Measurements from ENCODE around the gene PLCG1. TPM values are rescaled to one million over a fixed set of nuclear protein-coding genes. Genes with fewer than 3 reads are reported as not detected.

The PLCG1 gene
- 100 to 1,000 TPM; 201 to 337 TPM for total RNA-seq

- Mint-ChIP-seq H3K4me1 (peaks cover 51% of the 10 kb centered on the region), H3K27ac (peak within 1 kb of the TSS; percentile 90), H3K9me3 (ENCODE audit: low read depth) (no peaks in the 10 kb centered on the region), H3K27me3 (no peaks in the 10 kb centered on the region), H3K36me3 (peaks cover 17% of the 10 kb centered on the region), H3K4me3 (peak within 1 kb of the TSS; percentile 91)
- ATAC-seq (peak; percentile 68), DNase-seq (peak; percentile 90)
- CTCF ChIA-PET: interaction anchor here (0.8 to 11.0 kb wide), 23 partner anchors 9 to 203 kb away, joined by 3 to 152 read pairs (median 10); partner anchors contain the start of gene LPIN3
These were observed at the start of gene PLCG1 for GRCh38 chr20:41136680-41137613. Gene PLCG1 (plus strand): TSS chr20:41137543. CDS start chr20:41137642, 99 bp downstream.

GRCh38 chr20:41087777-41088176, 49.6 kb upstream of the PLCG1 start:
- Mint-ChIP-seq H3K4me1 (peaks cover 15% of the 10 kb centered on the region), H3K27ac (no peak overlapping the region), H3K36me3 (peaks cover 52% of the 10 kb centered on the region), H3K4me3 (no peak overlapping the region), H3K27me3 (no peaks in the 10 kb centered on the region), H3K9me3 (ENCODE audit: low read depth) (no peaks in the 10 kb centered on the region)
- CTCF ChIA-PET: interaction anchor here (1.0 to 3.4 kb wide), 5 partner anchors 47 to 122 kb away, joined by 3 to 8 read pairs (median 4); no protein-coding TSS in a partner anchor
- ATAC-seq: no peak
- no peak for DNase-seq

GRCh38 chr20:41089555-41089954, 47.8 kb upstream of the PLCG1 start:
- peaks cover 15% of the 10 kb centered on the region for H3K4me1 Mint-ChIP-seq
- ATAC-seq (no peak), DNase-seq (no peak)
- H3K4me3 Mint-ChIP-seq: no peak overlapping the region
- peaks cover 46% of the 10 kb centered on the region for H3K36me3 Mint-ChIP-seq
- CTCF ChIA-PET: interaction anchor here (1.0 kb wide), 1 partner anchor 45 kb away, joined by 3 read pairs; no protein-coding TSS in a partner anchor
- no peaks in the 10 kb centered on the region for H3K9me3 Mint-ChIP-seq (ENCODE audit: low read depth)
- no peak overlapping the region for H3K27ac Mint-ChIP-seq
- no peaks in the 10 kb centered on the region for H3K27me3 Mint-ChIP-seq

GRCh38 chr20:41091927-41092326, 45.4 kb upstream of the PLCG1 start:
- peaks cover 9% of the 10 kb centered on the region for H3K4me1 Mint-ChIP-seq
- no peak overlapping the region for H3K4me3 Mint-ChIP-seq
- no peaks in the 10 kb centered on the region for H3K9me3 Mint-ChIP-seq (ENCODE audit: low read depth)
- H3K27me3 Mint-ChIP-seq: no peaks in the 10 kb centered on the region
- peaks cover 40% of the 10 kb centered on the region for H3K36me3 Mint-ChIP-seq
- CTCF ChIA-PET: interaction anchor here (0.9 to 9.9 kb wide), 5 partner anchors 46 to 123 kb away, joined by 3 to 195 read pairs (median 3); no protein-coding TSS in a partner anchor
- no peak overlapping the region for H3K27ac Mint-ChIP-seq
- no peak for DNase-seq
- no peak for ATAC-seq

GRCh38 chr20:41094353-41095055, 42.8 kb upstream of the PLCG1 start:
- peaks cover 5% of the 10 kb centered on the region for H3K4me1 Mint-ChIP-seq
- ATAC-seq (no peak), DNase-seq (no peak)
- H3K27me3 Mint-ChIP-seq: no peaks in the 10 kb centered on the region
- H3K27ac Mint-ChIP-seq: no peak overlapping the region
- peaks cover 44% of the 10 kb centered on the region for H3K36me3 Mint-ChIP-seq
- CTCF ChIA-PET: interaction anchor here (0.7 to 9.9 kb wide), 28 partner anchors 9 to 244 kb away, joined by 3 to 195 read pairs (median 6); no protein-coding TSS in a partner anchor
- H3K9me3 Mint-ChIP-seq (ENCODE audit: low read depth): no peaks in the 10 kb centered on the region
- no peak overlapping the region for H3K4me3 Mint-ChIP-seq

GRCh38 chr20:41095110-41095969, 42.0 kb upstream of the PLCG1 start:
- Mint-ChIP-seq H3K27ac (no peak overlapping the region), H3K4me1 (peaks cover 5% of the 10 kb centered on the region), H3K27me3 (no peaks in the 10 kb centered on the region)

GRCh38 chr20:41098703-41099250, 38.6 kb upstream of the PLCG1 start:
- H3K4me3 Mint-ChIP-seq: no peak overlapping the region
- H3K27ac Mint-ChIP-seq: no peak overlapping the region
- peaks cover 50% of the 10 kb centered on the region for H3K36me3 Mint-ChIP-seq
- CTCF ChIA-PET: interaction anchor here (1.2 to 9.9 kb wide), 4 partner anchors 37 to 131 kb away, joined by 3 to 195 read pairs (median 6); no protein-coding TSS in a partner anchor
- no peaks in the 10 kb centered on the region for H3K9me3 Mint-ChIP-seq (ENCODE audit: low read depth)
- DNase-seq (no peak), ATAC-seq (no peak)
- peaks cover 5% of the 10 kb centered on the region for H3K4me1 Mint-ChIP-seq
- H3K27me3 Mint-ChIP-seq: no peaks in the 10 kb centered on the region

More at GRCh38 chr20:41095110-41095969, 42.0 kb upstream of the PLCG1 start:
- H3K4me3 Mint-ChIP-seq: no peak overlapping the region
- CTCF ChIA-PET: interaction anchor here (0.7 to 9.9 kb wide), 31 partner anchors 9 to 243 kb away, joined by 3 to 195 read pairs (median 5); no protein-coding TSS in a partner anchor
- ATAC-seq (peak; percentile 77), DNase-seq (peak; percentile 69)
- H3K36me3 Mint-ChIP-seq: peaks cover 49% of the 10 kb centered on the region
- H3K9me3 Mint-ChIP-seq (ENCODE audit: low read depth): no peaks in the 10 kb centered on the region

GRCh38 chr20:41100001-41100480, 37.3 kb upstream of the PLCG1 start:
- no peak for ATAC-seq
- peaks cover 51% of the 10 kb centered on the region for H3K36me3 Mint-ChIP-seq
- H3K27ac Mint-ChIP-seq: no peak overlapping the region
- H3K4me1 Mint-ChIP-seq: peaks cover 2% of the 10 kb centered on the region
- H3K9me3 Mint-ChIP-seq (ENCODE audit: low read depth): no peaks in the 10 kb centered on the region
- H3K4me3 Mint-ChIP-seq: no peak overlapping the region
- CTCF ChIA-PET: interaction anchor here (1.4 to 9.9 kb wide), 2 partner anchors 111 to 132 kb away, joined by 3 to 195 read pairs; no protein-coding TSS in a partner anchor
- no peaks in the 10 kb centered on the region for H3K27me3 Mint-ChIP-seq
- no peak for DNase-seq

- CTCF ChIA-PET: no interaction called here
- Mint-ChIP-seq H3K4me3 (no peak overlapping the region), H3K4me1 (no peaks in the 10 kb centered on the region), H3K9me3 (ENCODE audit: low read depth) (no peaks in the 10 kb centered on the region), H3K36me3 (peaks cover 48% of the 10 kb centered on the region), H3K27ac (no peak overlapping the region), H3K27me3 (no peaks in the 10 kb centered on the region)
- no peak for ATAC-seq
- DNase-seq: no peak
These were observed 35.7 kb upstream of the PLCG1 start for GRCh38 chr20:41101660-41102059.

- ATAC-seq (no peak), DNase-seq (no peak)
- Mint-ChIP-seq H3K4me3 (no peak overlapping the region), H3K27ac (no peak overlapping the region), H3K4me1 (no peaks in the 10 kb centered on the region), H3K36me3 (peaks cover 31% of the 10 kb centered on the region), H3K9me3 (ENCODE audit: low read depth) (no peaks in the 10 kb centered on the region), H3K27me3 (no peaks in the 10 kb centered on the region)
- CTCF ChIA-PET: interaction anchor here (1.5 to 1.6 kb wide), 2 partner anchors 14 kb away, joined by 4 to 5 read pairs; no protein-coding TSS in a partner anchor
These were observed 28.8 kb upstream of the PLCG1 start for GRCh38 chr20:41108531-41108930.

- DNase-seq (no peak), ATAC-seq (no peak)
- no peaks in the 10 kb centered on the region for H3K4me1 Mint-ChIP-seq
- no peak overlapping the region for H3K4me3 Mint-ChIP-seq
- H3K9me3 Mint-ChIP-seq (ENCODE audit: low read depth): no peaks in the 10 kb centered on the region
- CTCF ChIA-PET: no interaction called here
- H3K36me3 Mint-ChIP-seq: peaks cover 34% of the 10 kb centered on the region
- no peak overlapping the region for H3K27ac Mint-ChIP-seq
- no peaks in the 10 kb centered on the region for H3K27me3 Mint-ChIP-seq
These were observed 27.3 kb upstream of the PLCG1 start for GRCh38 chr20:41110012-41110411.
